HEK293T (cell line): ENCODE results near the gene SMG6.
"Not testable (repeated sequence)": the region's sequence is repeated elsewhere in the genome, so short reads cannot be mapped to it uniquely, and the experiment has no call there.

Source experiments
- CTCF ChIA-PET: fragments of 350-600 bp; formaldehyde crosslinking; extraction: SDS; loops from one replicate; lab custom pipeline; 2021; ENCODE audit warnings: antibody characterized with exemption, inconsistent platforms; lab: Yijun Ruan, JAX
- POLR2A ChIA-PET: fragments of 350-600 bp; formaldehyde crosslinking; extraction: SDS; loops from one replicate; lab custom pipeline; 2020; ENCODE audit warnings: antibody characterized with exemption, inconsistent platforms; lab: Yijun Ruan, JAX
- DNase-seq: peaks from one replicate; pipeline ENCODE4 v3.0.0; 2012; ENCODE audit warnings: mixed read lengths; ENCODE audit errors: extremely low spot score
- ARNT ChIP-seq: fragments of 450-650 bp; IDR thresholded peaks from 2 replicates; pipeline ENCODE4 v1.6.1; 2017; ENCODE audit warnings: mild to moderate bottlenecking
- BHLHE40 ChIP-seq: fragments of 450-650 bp; IDR thresholded peaks from 2 replicates; pipeline ENCODE4 v1.6.1; 2016; ENCODE audit warnings: mild to moderate bottlenecking, moderate library complexity, borderline replicate concordance
- CTBP1 ChIP-seq: fragments of 450-650 bp; IDR thresholded peaks from 2 replicates; pipeline ENCODE4 v1.6.1; 2016; ENCODE audit warnings: borderline replicate concordance
- ELF4 ChIP-seq: fragments of 450-650 bp; IDR thresholded peaks from 2 replicates; pipeline ENCODE4 v1.6.1; 2017; ENCODE audit warnings: antibody characterized with exemption
- FOXA1 ChIP-seq: fragments of 450-650 bp; IDR thresholded peaks from 2 replicates; pipeline ENCODE4 v1.6.1; 2016; ENCODE audit warnings: mild to moderate bottlenecking
- FOXK2 ChIP-seq: fragments of 450-650 bp; IDR thresholded peaks from 2 replicates; pipeline ENCODE4 v1.6.1; 2016; ENCODE audit warnings: mild to moderate bottlenecking
- FOXM1 ChIP-seq: fragments of 450-650 bp; IDR thresholded peaks from 2 replicates; pipeline ENCODE4 v1.6.1; 2017; ENCODE audit warnings: mild to moderate bottlenecking, borderline replicate concordance
- HDGF ChIP-seq: fragments of 450-650 bp; IDR thresholded peaks from 2 replicates; pipeline ENCODE4 v1.6.1; 2017; ENCODE audit warnings: antibody characterized with exemption, borderline replicate concordance
- L3MBTL2 ChIP-seq: fragments of 450-650 bp; conservative IDR thresholded peaks from 2 replicates; pipeline ENCODE4 v1.6.1; 2016; ENCODE audit warnings: mild to moderate bottlenecking
- LEF1 ChIP-seq: fragments of 450-650 bp; IDR thresholded peaks from 2 replicates; pipeline ENCODE4 v1.6.1; 2017; ENCODE audit warnings: mild to moderate bottlenecking, borderline replicate concordance
- NFRKB ChIP-seq: fragments of 450-650 bp; IDR thresholded peaks from 2 replicates; pipeline ENCODE4 v1.6.1; 2016; ENCODE audit warnings: mild to moderate bottlenecking, moderate library complexity
- PKNOX1 ChIP-seq: fragments of 450-650 bp; IDR thresholded peaks from 2 replicates; pipeline ENCODE4 v1.6.1; 2016
- SP1 ChIP-seq: fragments of 450-650 bp; IDR thresholded peaks from 2 replicates; pipeline ENCODE4 v1.6.1; 2017
- SUZ12 ChIP-seq: fragments of 450-650 bp; IDR thresholded peaks from 2 replicates; pipeline ENCODE4 v1.6.1; 2016; ENCODE audit warnings: mild to moderate bottlenecking
- TARDBP ChIP-seq: fragments of 450-650 bp; IDR thresholded peaks from 2 replicates; pipeline ENCODE4 v1.6.1; 2016
- ZNF384 ChIP-seq: fragments of 450-650 bp; IDR thresholded peaks from 2 replicates; pipeline ENCODE4 v1.6.1; 2016

The SMG6 gene

GRCh38 chr17:2149934-2150333 is 153.7 kb downstream of the SMG6 start:
- CTCF ChIA-PET = no interaction called here
- DNase-seq = no peak
- no peak for TF ChIP-seq TARDBP
- no peak for TF ChIP-seq PKNOX1
- no peak for TF ChIP-seq HDGF
- TF ChIP-seq SUZ12 = no peak
- TF ChIP-seq SP1 = no peak
- TF ChIP-seq FOXK2 = no peak
- no peak for TF ChIP-seq FOXA1
- no peak for TF ChIP-seq CTBP1
- POLR2A ChIA-PET = no interaction called here

GRCh38 chr17:2146132-2146871 is 157.3 kb downstream of the SMG6 start:
- no peak for DNase-seq
- no peak for TF ChIP-seq PKNOX1
- no peak for TF ChIP-seq FOXM1
- TF ChIP-seq BHLHE40 = no peak
- TF ChIP-seq ARNT = no peak
- no peak for TF ChIP-seq LEF1
- TF ChIP-seq SUZ12 = no peak
- TF ChIP-seq HDGF = no peak
- no peak for TF ChIP-seq FOXK2
- no peak for TF ChIP-seq CTBP1
- no peak for TF ChIP-seq ZNF384
- TF ChIP-seq L3MBTL2 = no peak
- ChIA-PET POLR2A (no interaction called here), CTCF (no interaction called here)

- ChIA-PET POLR2A (no interaction called here), CTCF (no interaction called here)
- DNase-seq = no peak
- TF ChIP-seq FOXM1 = no peak
- TF ChIP-seq FOXK2 = no peak
Measured at GRCh38 chr17:2144701-2145100, 158.9 kb downstream of the SMG6 start.

GRCh38 chr17:2143332-2143731 is 160.3 kb downstream of the SMG6 start:
- POLR2A ChIA-PET = no interaction called here
- DNase-seq = no peak
- CTCF ChIA-PET = no interaction called here
- TF ChIP-seq CTBP1 = no peak
- no peak for TF ChIP-seq L3MBTL2
- TF ChIP-seq NFRKB = no peak
- TF ChIP-seq SUZ12 = no peak
- TF ChIP-seq PKNOX1 = no peak
- no peak for TF ChIP-seq ARNT
- TF ChIP-seq ELF4 = no peak
- no peak for TF ChIP-seq TARDBP

GRCh38 chr17:2142682-2143081 is 160.9 kb downstream of the SMG6 start:
- POLR2A ChIA-PET = not testable (repeated sequence)

GRCh38 chr17:2140683-2141082 is 162.9 kb downstream of the SMG6 start:
- TF ChIP-seq LEF1 (no peak), HDGF (no peak), PKNOX1 (no peak), CTBP1 (no peak), TARDBP (no peak), FOXA1 (no peak), ELF4 (no peak), SP1 (no peak), FOXM1 (no peak), FOXK2 (no peak), SUZ12 (no peak), NFRKB (no peak), BHLHE40 (no peak), ARNT (no peak), L3MBTL2 (no peak)
- POLR2A ChIA-PET = interaction anchor here (0.6 kb wide), 1 partner anchor 192 kb away, joined by 3 read pairs; no protein-coding TSS in a partner anchor
- CTCF ChIA-PET = interaction anchor here (0.7 kb wide), 1 partner anchor 19 kb away, joined by 4 read pairs; no protein-coding TSS in a partner anchor

More at GRCh38 chr17:2142682-2143081, 160.9 kb downstream of the SMG6 start:
- DNase-seq, CTCF ChIA-PET: not testable (repeated sequence)

More at GRCh38 chr17:2140683-2141082, 162.9 kb downstream of the SMG6 start:
- no peak for DNase-seq
